Lung (tissue), 12 donors: ENCODE results near the gene JSRP1. TPM values are rescaled to one million over a fixed set of nuclear protein-coding genes. Genes with fewer than 3 reads are reported as not detected.

Source experiments
- ATAC-seq: fragments of 200-7000 bp; cut with Tn5 transposase; one replicate; pipeline ENCODE4 v1.9.1; 2020; ENCODE audit warnings: moderate number of reproducible peaks; ENCODE audit not compliant: insufficient read depth, low FRiP score
- DNase-seq, 3 donors: peaks; one replicate each; pipeline ENCODE4 v3.0.0-alpha.2; 2013 to 2017
- H3K27ac ChIP-seq, 2 donors: one replicate each; pipeline ENCODE4 v1.5.1; 2013; ENCODE audit warnings: mild to moderate bottlenecking in 2 of 2, moderate library complexity in 2 of 2, control low read depth in 1 of 2, inconsistent platforms in 1 of 2, low read depth in 1 of 2, low read length in 1 of 2
- H3K27me3 ChIP-seq, 3 donors: one replicate each; pipeline ENCODE4 v1.5.1; 2013; ENCODE audit warnings: low read length in 2 of 3; ENCODE audit not compliant: control insufficient read depth in 3 of 3, insufficient read depth in 3 of 3
- H3K36me3 ChIP-seq, 4 donors: one replicate each; pipeline ENCODE4 v1.5.1; 2013; ENCODE audit warnings: low read length in 4 of 4, mild to moderate bottlenecking in 1 of 4, moderate library complexity in 1 of 4; ENCODE audit not compliant: control insufficient read depth in 4 of 4, insufficient read depth in 4 of 4
- H3K4me1 ChIP-seq, 5 donors: one replicate each; pipeline ENCODE4 v1.5.1; 2013; ENCODE audit warnings: low read length in 5 of 5, mild to moderate bottlenecking in 2 of 5, moderate library complexity in 1 of 5; ENCODE audit not compliant: control insufficient read depth in 5 of 5, insufficient read depth in 5 of 5
- H3K4me3 ChIP-seq: one replicate; pipeline ENCODE4 v1.5.1; 2013; ENCODE audit warnings: mild to moderate bottlenecking, control low read depth, moderate library complexity
- H3K9ac ChIP-seq, 2 donors: one replicate each; pipeline ENCODE4 v1.5.1; 2013; ENCODE audit warnings: low read length in 2 of 2, control low read depth in 1 of 2; ENCODE audit not compliant: insufficient read depth in 1 of 2
- H3K9me3 ChIP-seq, 4 donors: one replicate each; pipeline ENCODE4 v1.5.1; 2013; ENCODE audit warnings: low read length in 3 of 4, mild to moderate bottlenecking in 1 of 4, moderate library complexity in 1 of 4; ENCODE audit not compliant: control insufficient read depth in 4 of 4, insufficient read depth in 3 of 4
- WGBS, 2 donors: extraction: QIAGEN DNeasy Blood & Tissue Kit; methylation state at CpG; one replicate each; pipeline ENCODE4 v1.1.7; 2013; 5-methylcytosine and 5-hydroxymethylcytosine counted together
- polyA plus RNA-seq, 2 donors: library from polyadenylated mRNA; stranded (reverse); fragments of 200-250 nt; gene quantifications; one replicate each; pipeline ENCODE4 v1.2.1, GENCODE V29; 2013
- total RNA-seq, 2 donors: library from RNA; depleted of rRNA in 1 of 2; stranded (reverse); fragments of >200 nt in 1 of 2; gene quantifications; one replicate each; pipeline ENCODE4 v1.2.1, GENCODE V29; 2014 to 2021
- TF ChIP-seq, protein P1 (sequence below): IDR thresholded peaks from 2 replicates; pipeline ENCODE4 v1.5.1; 2012; ENCODE audit warnings: mild to moderate bottlenecking; ENCODE audit errors: control extremely low read depth, extremely low read depth
- donor health status: control.
- donor health status: control.
- donor health status: Bipolar disorder and iron deficiency.
- donor health status: healthy.
- donor health status: DM: yes; HTN: yes; CAD: no.

Gene JSRP1
- total and polyA plus RNA-seq, 4 donors, result 0.61 to 2.3 (median 0.88) TPM

DNA sequence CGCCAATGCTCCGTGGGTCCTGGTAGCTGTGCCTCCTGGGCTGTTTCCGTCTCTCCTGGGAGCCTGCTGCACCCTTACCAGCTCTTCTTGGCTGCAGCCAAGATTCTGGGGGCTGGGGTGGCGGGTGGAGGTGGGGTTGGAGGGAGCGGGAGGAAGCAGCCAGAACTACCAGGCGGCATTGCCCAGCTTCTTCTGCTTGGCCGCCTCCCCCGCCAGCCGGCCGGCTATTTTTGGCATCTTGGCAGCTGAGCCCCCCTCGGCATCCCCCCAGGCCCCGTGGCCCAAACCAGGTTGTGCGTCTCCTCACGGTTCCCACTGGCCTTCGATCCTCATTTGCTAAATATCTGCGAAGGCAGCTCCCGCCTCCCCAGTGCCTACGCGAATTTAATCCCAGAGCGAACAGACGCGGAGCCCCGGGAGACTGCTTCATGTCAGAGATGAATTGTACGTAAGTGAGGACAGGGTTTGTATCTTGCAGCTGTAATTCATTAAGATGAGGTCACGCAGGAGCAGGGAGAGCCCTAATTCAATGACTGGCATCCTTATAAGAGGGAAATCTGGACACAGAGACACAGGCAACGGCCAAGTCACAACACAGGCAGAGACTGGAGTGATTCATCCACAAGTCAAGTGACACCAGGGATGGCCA lies 38.6 kb upstream of the JSRP1 start:
- peak overlapping the region in 1 of 2 donors; percentile 4 for H3K27ac ChIP-seq
- TF ChIP-seq, protein P1, sequence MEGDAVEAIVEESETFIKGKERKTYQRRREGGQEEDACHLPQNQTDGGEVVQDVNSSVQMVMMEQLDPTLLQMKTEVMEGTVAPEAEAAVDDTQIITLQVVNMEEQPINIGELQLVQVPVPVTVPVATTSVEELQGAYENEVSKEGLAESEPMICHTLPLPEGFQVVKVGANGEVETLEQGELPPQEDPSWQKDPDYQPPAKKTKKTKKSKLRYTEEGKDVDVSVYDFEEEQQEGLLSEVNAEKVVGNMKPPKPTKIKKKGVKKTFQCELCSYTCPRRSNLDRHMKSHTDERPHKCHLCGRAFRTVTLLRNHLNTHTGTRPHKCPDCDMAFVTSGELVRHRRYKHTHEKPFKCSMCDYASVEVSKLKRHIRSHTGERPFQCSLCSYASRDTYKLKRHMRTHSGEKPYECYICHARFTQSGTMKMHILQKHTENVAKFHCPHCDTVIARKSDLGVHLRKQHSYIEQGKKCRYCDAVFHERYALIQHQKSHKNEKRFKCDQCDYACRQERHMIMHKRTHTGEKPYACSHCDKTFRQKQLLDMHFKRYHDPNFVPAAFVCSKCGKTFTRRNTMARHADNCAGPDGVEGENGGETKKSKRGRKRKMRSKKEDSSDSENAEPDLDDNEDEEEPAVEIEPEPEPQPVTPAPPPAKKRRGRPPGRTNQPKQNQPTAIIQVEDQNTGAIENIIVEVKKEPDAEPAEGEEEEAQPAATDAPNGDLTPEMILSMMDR, result no peak
- peaks cover 0 to 1% (median 0%) of the 10 kb centered on the region in 4 donors for H3K36me3 ChIP-seq
- peaks cover 0 to 22% (median 6%) of the 10 kb centered on the region in 5 donors for H3K4me1 ChIP-seq
- H3K27me3 ChIP-seq, result peaks cover 11 to 49% (median 40%) of the 10 kb centered on the region in 3 donors
- WGBS, 2 donors, result 28 to 54% methylated on average over 25 to 26 of the region's 26 CpGs
- H3K9ac ChIP-seq, result no peak overlapping the region
- peaks cover 0 to 2% (median 0%) of the 10 kb centered on the region in 4 donors for H3K9me3 ChIP-seq
- DNase-seq (peak in 1 of 3 donors; percentile 4), ATAC-seq (no peak)
- H3K4me3 ChIP-seq, result no peak overlapping the region

DNA sequence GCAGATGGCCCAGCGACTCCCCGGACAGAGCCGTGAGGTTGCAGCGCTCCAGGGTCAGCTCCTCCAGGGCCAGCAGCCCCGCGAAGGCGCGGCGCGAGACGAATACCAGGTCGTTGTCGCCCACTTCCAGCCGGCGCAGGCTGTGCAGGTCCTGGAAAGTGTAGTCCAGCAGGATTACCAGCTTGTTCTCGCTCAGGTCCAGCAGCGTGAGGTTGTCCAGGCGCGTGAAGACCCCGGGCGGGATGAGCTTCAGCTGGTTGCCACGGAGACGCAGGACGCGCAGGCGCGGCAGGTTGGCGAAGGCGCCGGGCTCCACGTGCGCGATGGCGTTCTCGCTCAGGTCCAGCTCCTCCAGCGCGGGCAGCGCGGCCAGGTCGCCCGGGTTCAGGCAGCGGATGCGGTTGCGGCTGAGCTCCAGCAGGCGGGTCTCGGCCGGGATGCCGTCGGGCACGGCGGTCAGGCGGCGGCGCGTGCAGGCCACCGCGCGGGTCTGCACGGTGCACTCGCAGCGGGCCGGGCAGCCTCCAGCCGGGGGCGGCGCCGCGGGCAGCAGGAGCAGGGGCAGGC lies 35.1 kb upstream of the JSRP1 start:
- peak overlapping the region; percentile 17 for H3K4me3 ChIP-seq
- DNase-seq (peak in 1 of 3 donors; percentile 15), ATAC-seq (no peak)
- H3K27ac ChIP-seq, result no peak overlapping the region
- peaks cover 0 to 2% (median 0%) of the 10 kb centered on the region in 4 donors for H3K9me3 ChIP-seq
- peaks cover 0 to 26% (median 9%) of the 10 kb centered on the region in 5 donors for H3K4me1 ChIP-seq
- no peak overlapping the region for H3K9ac ChIP-seq
- TF ChIP-seq, protein P1, result no peak
- 20 to 48% methylated on average over 66 to 67 of the region's 67 CpGs for WGBS, 2 donors
- peaks cover 11 to 71% (median 49%) of the 10 kb centered on the region in 3 donors for H3K27me3 ChIP-seq
- peaks cover 0 to 1% (median 0%) of the 10 kb centered on the region in 4 donors for H3K36me3 ChIP-seq

DNA sequence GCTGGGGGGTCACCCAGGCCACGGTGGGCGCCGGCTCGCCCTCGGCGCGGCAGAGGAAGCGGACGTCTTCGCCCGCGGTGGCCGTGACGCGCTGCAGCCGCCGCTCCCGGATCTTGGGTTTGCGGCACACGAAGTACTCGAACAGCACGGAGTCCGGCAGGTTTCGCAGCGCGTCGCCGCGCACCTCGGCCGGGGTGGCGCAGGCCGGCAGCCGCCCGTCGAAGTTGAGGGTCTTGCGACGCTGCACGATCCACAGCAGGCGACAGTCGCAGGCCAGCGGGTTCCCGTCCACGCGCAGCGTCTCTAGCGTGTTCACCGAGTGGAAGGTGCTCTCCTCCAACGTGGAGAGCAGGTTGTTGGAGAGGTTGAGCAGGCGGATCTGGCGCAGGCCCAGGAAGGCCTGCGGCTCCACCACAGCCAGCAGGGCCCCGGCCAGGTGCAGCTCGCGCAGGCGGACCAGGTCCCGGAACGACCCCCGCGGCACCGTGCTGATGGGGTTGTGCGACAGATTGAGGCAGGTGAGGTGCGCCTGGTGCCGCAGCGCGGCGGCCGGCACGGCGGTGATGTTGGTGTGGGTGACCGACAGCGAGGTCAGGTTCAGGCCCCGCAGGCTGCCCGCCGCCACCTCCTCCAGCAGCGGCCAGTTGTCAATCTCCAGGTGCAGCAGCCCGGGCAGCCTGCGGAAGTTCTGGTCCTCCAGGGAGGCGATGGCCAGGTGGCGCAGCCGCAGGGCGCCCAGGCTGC lies 34.4 kb upstream of the JSRP1 start:
- Histone ChIP-seq H3K9me3 (peaks cover 0 to 2% (median 0%) of the 10 kb centered on the region in 4 donors), H3K27me3 (peaks cover 11 to 65% (median 45%) of the 10 kb centered on the region in 3 donors), H3K4me3 (peak overlapping the region; percentile 34), H3K4me1 (peaks cover 0 to 26% (median 9%) of the 10 kb centered on the region in 5 donors), H3K9ac (no peak overlapping the region), H3K36me3 (peaks cover 0 to 1% (median 0%) of the 10 kb centered on the region in 4 donors), H3K27ac (peak overlapping the region in 1 of 2 donors; percentile 84)
- TF ChIP-seq, protein P1, result no peak
- DNase-seq (peak in 1 of 3 donors; percentile 10), ATAC-seq (no peak)
- 2 to 3% methylated on average over 79 to 82 of the region's 82 CpGs for WGBS, 2 donors
